Activated T-cell treated with anti-CD3 and anti-CD28 coated beads, Interleukin-2, amount 50 U/mL, for 4 hours (primary cell): ENCODE measurements around the gene IDI2. TPM values are rescaled to one million over a fixed set of nuclear protein-coding genes. Genes with fewer than 3 reads are reported as not detected.
"Not testable (repeated sequence)": the region's sequence is repeated elsewhere in the genome, so short reads cannot be mapped to it uniquely, and the experiment has no call there.

ENCODE experiments used
- ATAC-seq, 2 donors: fragments of 200-7000 bp; cut with Tn5 transposase; one replicate each; pipeline ENCODE4 v1.10.0; 2021
- DNase-seq: peaks from one replicate; pipeline ENCODE4 v3.0.0-alpha.2; 2020
- H3K27me3 Mint-ChIP-seq: one replicate; pipeline ENCODE4 v1.8.0; 2021; ENCODE audit warnings: low read depth, mixed read lengths
- H3K36me3 Mint-ChIP-seq: one replicate; pipeline ENCODE4 v1.8.0; 2022; ENCODE audit warnings: mixed read lengths; ENCODE audit not compliant: insufficient read depth
- H3K4me1 Mint-ChIP-seq: one replicate; pipeline ENCODE4 v1.8.0; 2021; ENCODE audit warnings: low read depth, mixed read lengths
- H3K4me3 Mint-ChIP-seq: one replicate; pipeline ENCODE4 v1.8.0; 2021; ENCODE audit warnings: mild to moderate bottlenecking, moderate library complexity, mixed read lengths
- H3K9me3 Mint-ChIP-seq: one replicate; pipeline ENCODE4 v1.8.0; 2021; ENCODE audit warnings: mixed read lengths
- total RNA-seq, 3 donors: library from RNA; stranded (reverse); gene quantifications; one replicate each; pipeline ENCODE4 v1.2.1, GENCODE V29; 2021

The IDI2 gene
- total RNA-seq, 3 donors from 2014 or later: not detected

- ATAC-seq: no peak
- H3K4me3 Mint-ChIP-seq: peak overlapping the region; percentile 93
- H3K27me3 Mint-ChIP-seq: no peaks in the 10 kb centered on the region
- H3K9me3 Mint-ChIP-seq: no peaks in the 10 kb centered on the region
- H3K4me1 Mint-ChIP-seq: peaks cover 80% of the 10 kb centered on the region
- H3K36me3 Mint-ChIP-seq: peaks cover 14% of the 10 kb centered on the region
- no peak for DNase-seq
Measured at GRCh38 chr10:1054684-1055083, 29.0 kb upstream of the IDI2 start.

GRCh38 chr10:1050554-1050953, 24.9 kb upstream of the IDI2 start:
- Mint-ChIP-seq H3K4me3 (peak overlapping the region; percentile 92), H3K4me1 (peaks cover 67% of the 10 kb centered on the region), H3K27me3 (no peaks in the 10 kb centered on the region), H3K9me3 (no peaks in the 10 kb centered on the region), H3K36me3 (peaks cover 14% of the 10 kb centered on the region)
- DNase-seq (peak; percentile 20), ATAC-seq (no peak)

GRCh38 chr10:1050145-1050544, 24.5 kb upstream of the IDI2 start:
- ATAC-seq: no peak
- Mint-ChIP-seq H3K4me1 (peaks cover 67% of the 10 kb centered on the region), H3K27me3 (no peaks in the 10 kb centered on the region), H3K36me3 (peaks cover 14% of the 10 kb centered on the region), H3K4me3 (peak overlapping the region; percentile 92), H3K9me3 (no peaks in the 10 kb centered on the region)
- DNase-seq: no peak

GRCh38 chr10:1049425-1049958, 23.8 kb upstream of the IDI2 start:
- peaks cover 17% of the 10 kb centered on the region for H3K36me3 Mint-ChIP-seq
- no peaks in the 10 kb centered on the region for H3K9me3 Mint-ChIP-seq
- ATAC-seq: no peak
- no peak for DNase-seq
- peak overlapping the region; percentile 92 for H3K4me3 Mint-ChIP-seq
- H3K4me1 Mint-ChIP-seq: peaks cover 67% of the 10 kb centered on the region
- no peaks in the 10 kb centered on the region for H3K27me3 Mint-ChIP-seq

GRCh38 chr10:1048732-1049424, 23.2 kb upstream of the IDI2 start, which contains the start of gene IDI1:
IDI1 (minus strand) TSS chr10:1049119; CDS start chr10:1049003, 116 bp downstream.
- peaks cover 67% of the 10 kb centered on the region for H3K4me1 Mint-ChIP-seq
- no peaks in the 10 kb centered on the region for H3K27me3 Mint-ChIP-seq
- no peaks in the 10 kb centered on the region for H3K9me3 Mint-ChIP-seq
- peak; percentile 83 to 88 for ATAC-seq
- H3K36me3 Mint-ChIP-seq: peaks cover 18% of the 10 kb centered on the region
- H3K4me3 Mint-ChIP-seq: peak within 1 kb of the TSS; percentile 92
- peak; percentile 94 for DNase-seq

- ATAC-seq: peak; percentile 20 to 21
- Mint-ChIP-seq H3K9me3 (no peaks in the 10 kb centered on the region), H3K27me3 (no peaks in the 10 kb centered on the region), H3K36me3 (peaks cover 16% of the 10 kb centered on the region), H3K4me3 (peak overlapping the region; percentile 92), H3K4me1 (peaks cover 67% of the 10 kb centered on the region)
- peak; percentile 61 for DNase-seq
Measured at GRCh38 chr10:1048349-1048731, 22.7 kb upstream of the IDI2 start.

GRCh38 chr10:1047937-1048336, 22.3 kb upstream of the IDI2 start:
- Mint-ChIP-seq H3K4me1 (peaks cover 67% of the 10 kb centered on the region), H3K4me3 (peak overlapping the region; percentile 92), H3K27me3 (no peaks in the 10 kb centered on the region), H3K36me3 (peaks cover 20% of the 10 kb centered on the region), H3K9me3 (no peaks in the 10 kb centered on the region)
- no peak for ATAC-seq
- DNase-seq: no peak

- Mint-ChIP-seq H3K27me3 (no peaks in the 10 kb centered on the region), H3K4me3 (peak overlapping the region; percentile 4), H3K36me3 (peaks cover 16% of the 10 kb centered on the region), H3K9me3 (no peaks in the 10 kb centered on the region), H3K4me1 (peaks cover 45% of the 10 kb centered on the region)
- DNase-seq: no peak
- no peak for ATAC-seq
Measured at GRCh38 chr10:1045415-1045814, 19.8 kb upstream of the IDI2 start.

GRCh38 chr10:1044964-1045363, 19.3 kb upstream of the IDI2 start:
- peak overlapping the region; percentile 72 for H3K4me3 Mint-ChIP-seq
- no peaks in the 10 kb centered on the region for H3K9me3 Mint-ChIP-seq
- no peaks in the 10 kb centered on the region for H3K27me3 Mint-ChIP-seq
- no peak for DNase-seq
- peaks cover 19% of the 10 kb centered on the region for H3K36me3 Mint-ChIP-seq
- ATAC-seq: no peak
- peaks cover 43% of the 10 kb centered on the region for H3K4me1 Mint-ChIP-seq

GRCh38 chr10:1044146-1044545, 18.5 kb upstream of the IDI2 start:
- H3K4me3 Mint-ChIP-seq: peak overlapping the region; percentile 72
- ATAC-seq (no peak), DNase-seq (no peak)
- H3K9me3 Mint-ChIP-seq: no peaks in the 10 kb centered on the region
- H3K27me3 Mint-ChIP-seq: no peaks in the 10 kb centered on the region
- H3K4me1 Mint-ChIP-seq: peaks cover 43% of the 10 kb centered on the region
- peaks cover 19% of the 10 kb centered on the region for H3K36me3 Mint-ChIP-seq

- DNase-seq (no peak), ATAC-seq (peak; percentile 9 to 11)
- Mint-ChIP-seq H3K36me3 (peaks cover 19% of the 10 kb centered on the region), H3K4me1 (peaks cover 42% of the 10 kb centered on the region), H3K9me3 (no peaks in the 10 kb centered on the region), H3K4me3 (peak overlapping the region; percentile 72), H3K27me3 (no peaks in the 10 kb centered on the region)
Measured at GRCh38 chr10:1043532-1043995, 17.9 kb upstream of the IDI2 start.

- no peaks in the 10 kb centered on the region for H3K27me3 Mint-ChIP-seq
- DNase-seq (no peak), ATAC-seq (no peak)
- H3K36me3 Mint-ChIP-seq: peaks cover 25% of the 10 kb centered on the region
- peaks cover 32% of the 10 kb centered on the region for H3K4me1 Mint-ChIP-seq
- no peaks in the 10 kb centered on the region for H3K9me3 Mint-ChIP-seq
- no peak overlapping the region for H3K4me3 Mint-ChIP-seq
Measured at GRCh38 chr10:1041514-1041913, 15.9 kb upstream of the IDI2 start.

GRCh38 chr10:1040133-1040532, 14.5 kb upstream of the IDI2 start:
- H3K4me1 Mint-ChIP-seq: peaks cover 25% of the 10 kb centered on the region
- H3K9me3 Mint-ChIP-seq: no peaks in the 10 kb centered on the region
- H3K36me3 Mint-ChIP-seq: peaks cover 25% of the 10 kb centered on the region
- no peak overlapping the region for H3K4me3 Mint-ChIP-seq
- ATAC-seq: no peak
- no peak for DNase-seq
- no peaks in the 10 kb centered on the region for H3K27me3 Mint-ChIP-seq

- not testable (repeated sequence) for H3K9me3 Mint-ChIP-seq, H3K27me3 Mint-ChIP-seq
Measured at GRCh38 chr10:1038769-1039168, 13.1 kb upstream of the IDI2 start.

GRCh38 chr10:1037098-1037497, 11.4 kb upstream of the IDI2 start:
- H3K4me1 Mint-ChIP-seq: peaks cover 3% of the 10 kb centered on the region
- ATAC-seq: no peak
- no peak overlapping the region for H3K4me3 Mint-ChIP-seq
- peaks cover 11% of the 10 kb centered on the region for H3K36me3 Mint-ChIP-seq
- H3K9me3 Mint-ChIP-seq: no peaks in the 10 kb centered on the region
- DNase-seq: no peak
- no peaks in the 10 kb centered on the region for H3K27me3 Mint-ChIP-seq

More at GRCh38 chr10:1038769-1039168, 13.1 kb upstream of the IDI2 start:
- Mint-ChIP-seq H3K4me1 (peaks cover 12% of the 10 kb centered on the region), H3K36me3 (peaks cover 18% of the 10 kb centered on the region)
- H3K4me3 Mint-ChIP-seq, ATAC-seq, DNase-seq: not testable (repeated sequence)
